HepG2 (cell line): ENCODE measurements around the gene RAX. TPM values are rescaled to one million over a fixed set of nuclear protein-coding genes. Genes with fewer than 3 reads are reported as not detected.
A peak's percentile ranks its signal among the peaks of the same experiment; 100 is the strongest.

Experiments used
- ATAC-seq: fragments of 200-7000 bp; cut with Tn5 transposase; 3 replicates; pipeline ENCODE4 v1.9.1; 2020; ENCODE audit warnings: mild to moderate bottlenecking, moderate library complexity
- BruUV-seq: library from RNA; stranded (reverse); fragments of 400-500 nt; replicated peaks from 2 replicates; lab custom pipeline; 2021; lab: Mats Ljungman, UMichigan
- CTCF ChIA-PET: fragments of 300-600 bp; formaldehyde crosslinking; extraction: SDS; loops from one replicate; lab custom pipeline; 2021; ENCODE audit warnings: low total read pairs, inconsistent platforms, low intra/inter-chr PET ratio; lab: Yijun Ruan, JAX
- POLR2A ChIA-PET: fragments of 350-600 bp; sonication (Branson Sonifier 250); formaldehyde crosslinking; loops from one replicate; lab custom pipeline; 2020; ENCODE audit warnings: antibody characterized with exemption, inconsistent platforms; lab: Yijun Ruan, JAX
- DNase-seq: peaks from one replicate; pipeline ENCODE4 v3.0.0-alpha.2; 2015; ENCODE audit warnings: low spot score
- FAIRE-seq: peaks from 3 replicates; lab custom pipeline; 2011; peaks lifted over from hg19 to GRCh38; lab: Jason Lieb, UNC
- H2AFZ ChIP-seq: one replicate; pipeline ENCODE4 v1.6.1; 2011; ENCODE audit warnings: low read length, inconsistent platforms
- H3K27ac ChIP-seq: fragments of 300-600 bp; 3 replicates; pipeline ENCODE4 v1.8.0; 2011; ENCODE audit warnings: mixed run types, mild to moderate bottlenecking, mixed read lengths, low read length, inconsistent platforms; ENCODE audit not compliant: insufficient read depth; ENCODE audit errors: extremely low read length
- H3K27me3 ChIP-seq, 2 experiments: fragments of 200-600 bp in 1 of 2; 2 replicates in 1 of 2; 3 replicates in 1 of 2; pipeline versions ENCODE4 v1.6.0 to v1.8.0; 2011; ENCODE audit warnings: low read length in 2 of 2, mild to moderate bottlenecking in 2 of 2, moderate library complexity in 2 of 2, inconsistent platforms in 1 of 2; ENCODE audit not compliant: insufficient read depth in 2 of 2, control insufficient read depth in 1 of 2
- H3K36me3 ChIP-seq, 2 experiments: fragments of 200-600 bp in 1 of 2; replicated peaks in 1 of 2; 2 replicates in 1 of 2; 3 replicates in 1 of 2; pipeline versions ENCODE4 v1.5.1 to v1.8.0; 2011; ENCODE audit warnings: low read length in 2 of 2, inconsistent platforms in 1 of 2; ENCODE audit not compliant: insufficient read depth in 2 of 2, control insufficient read depth in 1 of 2
- H3K4me1 ChIP-seq: 2 replicates; pipeline ENCODE4 v1.5.1; 2012; ENCODE audit warnings: low read length, inconsistent platforms; ENCODE audit not compliant: insufficient read depth
- H3K4me2 ChIP-seq: 2 replicates; pipeline ENCODE4 v1.6.0; 2011; ENCODE audit warnings: low read depth, low read length, inconsistent platforms
- H3K4me3 ChIP-seq, 3 experiments: fragments of 200-600 bp in 1 of 3; sonication (generic), shearing (Covaris generic) in 1 of 3; replicated peaks in 1 of 3; 2 replicates each; pipeline ENCODE4 v1.5.1; 2011 to 2016; ENCODE audit warnings: low read length in 3 of 3, inconsistent platforms in 2 of 3, low read depth in 2 of 3, mild to moderate bottlenecking in 2 of 3, control low read depth in 1 of 3, mixed read lengths in 1 of 3; ENCODE audit not compliant: insufficient read depth in 1 of 3
- H3K79me2 ChIP-seq: one replicate; pipeline ENCODE4 v1.6.1; 2011; ENCODE audit warnings: low read length, inconsistent platforms; ENCODE audit not compliant: insufficient read depth
- H3K9ac ChIP-seq: 2 replicates; pipeline ENCODE4 v1.6.0; 2011; ENCODE audit warnings: mild to moderate bottlenecking, low read depth, low read length, inconsistent platforms; ENCODE audit not compliant: insufficient read depth
- H3K9me3 ChIP-seq: 2 replicates; pipeline ENCODE4 v1.5.1; 2012; ENCODE audit warnings: mild to moderate bottlenecking, low read length
- H4K20me1 ChIP-seq: 2 replicates; pipeline ENCODE4 v1.6.0; 2011; ENCODE audit warnings: inconsistent platforms, mild to moderate bottlenecking, low read length, moderate library complexity; ENCODE audit not compliant: insufficient read depth
- AHR ChIP-seq: IDR thresholded peaks from 2 replicates; pipeline ENCODE4 v1.6.1; 2018; ENCODE audit warnings: missing genetic modification reagents, missing compliant biosample characterization
- CBX2 ChIP-seq, 2 experiments: fragments of 200-600 bp in 1 of 2; sonication (generic); formaldehyde crosslinking in 1 of 2; IDR thresholded peaks; 2 replicates each; pipeline versions ENCODE4 v1.7.0 to v1.8.1; 2018 to 2022; ENCODE audit warnings: low read depth in 2 of 2, low read length in 1 of 2, mild to moderate bottlenecking in 1 of 2, missing genetic modification reagents in 1 of 2
- CEBPB ChIP-seq: IDR thresholded peaks from 2 replicates; pipeline ENCODE4 v1.6.1; 2011; ENCODE audit warnings: low read depth, low read length, improper control_type of control experiment, borderline replicate concordance
- KLF12 ChIP-seq: sonication (generic); formaldehyde crosslinking; IDR thresholded peaks from 2 replicates; pipeline ENCODE4 v1.4.0; 2020; ENCODE audit warnings: missing genetic modification reagents, borderline replicate concordance
- ZNF75D ChIP-seq: sonication (generic); formaldehyde crosslinking; IDR thresholded peaks from 2 replicates; pipeline ENCODE4 v1.8.1; 2023; ENCODE audit warnings: missing genetic modification reagents, mild to moderate bottlenecking, borderline replicate concordance
- ZNF773 ChIP-seq: sonication (generic); formaldehyde crosslinking; IDR thresholded peaks from 2 replicates; pipeline ENCODE4 v1.4.0; 2020; ENCODE audit warnings: missing genetic modification reagents, borderline replicate concordance
- WGBS: methylation state at CpG from one replicate; pipeline ENCODE4 v1.1.6; 2017; ENCODE audit warnings: low lambda C conversion rate; 5-methylcytosine and 5-hydroxymethylcytosine counted together
- in situ Hi-C: cut with HindIII; loops from 2 replicates; pipeline ENCODE4 v1.10.0; 2017; ENCODE audit warnings: low pct_unique_long_range_greater_than_20kb; ENCODE audit not compliant: extremely low pct_ligation_motif_present
- intact Hi-C: fragments of 100-400 bp; cut with micrococcal nuclease; formaldehyde crosslinking; loops from one replicate; pipeline ENCODE4 v1.10.0; 2022; ENCODE audit not compliant: unreplicated experiment
- polyA plus RNA-seq, 8 experiments: library from polyadenylated mRNA; depleted of rRNA in 3 of 8; stranded (reverse) in 7 of 8; unstranded in 1 of 8; fragments of >200 nt; fragmentation: Illumina TruSeq in 4 of 8; extraction: Trizol in 4 of 8; gene quantifications; 2 replicates each; pipeline versions ENCODE4 v1.2.1 to v1.2.3, GENCODE V29; 2011 to 2016; ENCODE audit warnings: low read depth in 4 of 8, missing spikeins in 1 of 8, mixed read lengths in 1 of 8; ENCODE audit not compliant: insufficient read depth in 1 of 8
- total RNA-seq, 5 experiments: library from RNA; depleted of rRNA; stranded (reverse); fragments of >200 nt; fragmentation: Illumina TruSeq; extraction: Trizol; gene quantifications; 2 replicates each; pipeline ENCODE4 v1.2.3, GENCODE V29; 2016; ENCODE audit warnings: low read depth in 1 of 5
- TF ChIP-seq, protein P1 (sequence below): sonication (generic); formaldehyde crosslinking; IDR thresholded peaks from 2 replicates; pipeline ENCODE4 v1.4.0; 2020; ENCODE audit warnings: missing genetic modification reagents

RAX gene
- total and polyA plus RNA-seq, 2 of the 13 experiments (the other 11 are each of a cell fraction or from before 2014, with no cell fraction given): not detected

DNA sequence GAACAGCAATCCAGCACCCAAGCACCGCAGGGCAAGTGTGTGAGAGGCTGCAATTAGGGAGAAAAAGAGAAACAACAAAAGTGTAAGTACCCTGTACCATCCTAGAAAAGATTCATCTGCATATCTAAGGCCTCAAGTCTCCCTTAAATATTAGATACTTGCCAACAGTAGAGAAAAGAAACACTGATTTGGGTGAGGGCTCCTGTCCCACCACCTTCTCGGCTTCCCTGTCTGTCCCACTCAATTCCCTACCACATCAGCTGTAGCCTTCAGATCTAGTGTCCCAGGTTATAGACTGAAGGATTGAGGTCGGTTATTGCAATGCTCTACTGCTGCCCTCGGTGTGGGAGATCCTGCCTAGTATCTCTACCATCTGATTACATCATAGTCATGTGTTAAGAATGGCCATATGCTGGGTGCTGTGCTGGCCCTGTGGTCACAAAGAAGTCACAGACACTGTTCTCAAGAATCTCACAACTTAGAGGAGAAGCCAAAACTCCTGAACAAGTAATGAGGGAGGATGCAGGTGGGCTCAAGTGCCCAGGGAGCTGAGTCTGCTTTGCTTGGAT is 2.5 kb downstream of the RAX start:
- no peak overlapping the region for H3K9ac ChIP-seq
- TF ChIP-seq, protein P1, sequence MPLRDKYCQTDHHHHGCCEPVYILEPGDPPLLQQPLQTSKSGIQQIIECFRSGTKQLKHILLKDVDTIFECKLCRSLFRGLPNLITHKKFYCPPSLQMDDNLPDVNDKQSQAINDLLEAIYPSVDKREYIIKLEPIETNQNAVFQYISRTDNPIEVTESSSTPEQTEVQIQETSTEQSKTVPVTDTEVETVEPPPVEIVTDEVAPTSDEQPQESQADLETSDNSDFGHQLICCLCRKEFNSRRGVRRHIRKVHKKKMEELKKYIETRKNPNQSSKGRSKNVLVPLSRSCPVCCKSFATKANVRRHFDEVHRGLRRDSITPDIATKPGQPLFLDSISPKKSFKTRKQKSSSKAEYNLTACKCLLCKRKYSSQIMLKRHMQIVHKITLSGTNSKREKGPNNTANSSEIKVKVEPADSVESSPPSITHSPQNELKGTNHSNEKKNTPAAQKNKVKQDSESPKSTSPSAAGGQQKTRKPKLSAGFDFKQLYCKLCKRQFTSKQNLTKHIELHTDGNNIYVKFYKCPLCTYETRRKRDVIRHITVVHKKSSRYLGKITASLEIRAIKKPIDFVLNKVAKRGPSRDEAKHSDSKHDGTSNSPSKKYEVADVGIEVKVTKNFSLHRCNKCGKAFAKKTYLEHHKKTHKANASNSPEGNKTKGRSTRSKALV (CRISPR knock-in tag): no peak
- TF ChIP-seq ZNF773 (CRISPR knock-in tag): no peak
- TF ChIP-seq CEBPB: 0 out of 2 replicates have a peak, but pooled peaks have one; percentile 20
- TF ChIP-seq AHR (CRISPR knock-in tag): no peak
- H3K27me3 ChIP-seq: peaks cover 9 to 86% of the 10 kb centered on the region in 2 experiments
- intact Hi-C loops: no loop called here
- no peak overlapping the region for H3K4me2 ChIP-seq
- DNase-seq (no peak), FAIRE-seq (no peak), ATAC-seq (no peak)
- 1% methylated on average over 4 of the region's 4 CpGs for WGBS
- in situ Hi-C loops: no loop called here
- H3K36me3 ChIP-seq: no peaks in the 10 kb centered on the region
- no peaks in the 10 kb centered on the region for H4K20me1 ChIP-seq
- CTCF ChIA-PET: no interaction called here
- H3K79me2 ChIP-seq: no peaks in the 10 kb centered on the region
- H3K27ac ChIP-seq: no peak overlapping the region
- H3K9me3 ChIP-seq: no peaks in the 10 kb centered on the region
- no peaks in the 10 kb centered on the region for H3K4me1 ChIP-seq
- no TSS peak for BruUV-seq
- no peak overlapping the region for H3K4me3 ChIP-seq
- H2AFZ ChIP-seq: no peak overlapping the region
- POLR2A ChIA-PET: no interaction called here

DNA sequence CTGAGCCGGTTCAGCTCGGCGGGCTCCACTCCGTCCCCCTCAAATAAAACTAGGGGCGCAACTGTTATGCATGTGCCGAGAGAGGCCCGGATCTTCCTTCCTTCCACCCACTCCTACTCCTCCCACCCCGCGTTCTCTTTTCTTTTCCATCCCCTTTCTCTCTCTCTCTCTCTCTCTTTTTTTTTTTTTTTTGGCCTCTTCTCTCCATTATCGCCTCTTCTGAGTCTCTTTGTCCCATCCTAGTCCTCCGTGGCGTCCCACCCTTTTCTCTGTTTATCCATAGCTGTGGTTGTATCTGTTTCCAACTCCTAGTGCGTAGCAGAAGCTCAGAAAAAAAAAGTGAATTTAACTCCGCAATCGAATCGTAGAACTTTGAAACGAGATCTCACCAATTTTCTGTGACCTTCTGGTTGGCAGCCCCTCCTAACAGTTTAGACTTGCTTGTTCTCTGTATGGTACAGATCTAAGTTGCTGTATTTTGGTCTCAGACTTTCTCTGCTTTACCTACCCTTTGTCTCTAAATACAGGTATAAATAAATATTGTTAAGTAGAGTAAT is 3.6 kb downstream of the RAX start:
- Histone ChIP-seq H3K79me2 (no peaks in the 10 kb centered on the region), H3K27ac (no peak overlapping the region), H3K27me3 (peaks cover 11 to 82% of the 10 kb centered on the region in 2 experiments), H3K9me3 (no peaks in the 10 kb centered on the region), H3K4me3 (peak overlapping the region in 1 of 3 experiments; percentile 50; a peak in 1 of 6 replicates), H3K4me1 (no peaks in the 10 kb centered on the region), H3K36me3 (no peaks in the 10 kb centered on the region), H2AFZ (peak overlapping the region; percentile 15), H4K20me1 (no peaks in the 10 kb centered on the region), H3K9ac (no peak overlapping the region), H3K4me2 (peak overlapping the region; percentile 75)
- CTCF ChIA-PET: interaction anchor here (2.0 kb wide), 1 partner anchor 20 kb away, joined by 10 read pairs; no protein-coding TSS in a partner anchor
- DNase-seq (no peak), FAIRE-seq (no peak), ATAC-seq (no peak)
- intact Hi-C loops: loop anchor here (2.0 kb wide), 1 partner anchor 21 kb away; no protein-coding TSS in a partner anchor
- TF ChIP-seq ZNF75D (no peak), CBX2 (IDR thresholded peaks at IDR 0.05; ENCODE audit: low read depth, low read length) (0 out of 2 replicates have a peak, but pooled peaks have one; percentile 48), CBX2 (CRISPR knock-in tag; IDR thresholded peaks at IDR 0.05; ENCODE audit: low read depth) (no peak), KLF12 (CRISPR knock-in tag) (0 out of 2 replicates have a peak, but pooled peaks have one; percentile 8)
- in situ Hi-C loops: loop anchor here (10.0 kb wide), 1 partner anchor 185 kb away; no protein-coding TSS in a partner anchor
- POLR2A ChIA-PET: no interaction called here
- BruUV-seq: no TSS peak
- 56% methylated on average over 17 of the region's 17 CpGs for WGBS
